Measurements from ENCODE around the gene GRIN3B. TPM values are rescaled to one million over a fixed set of nuclear protein-coding genes. Genes with fewer than 3 reads are reported as not detected.

GRIN3B gene, protein sequence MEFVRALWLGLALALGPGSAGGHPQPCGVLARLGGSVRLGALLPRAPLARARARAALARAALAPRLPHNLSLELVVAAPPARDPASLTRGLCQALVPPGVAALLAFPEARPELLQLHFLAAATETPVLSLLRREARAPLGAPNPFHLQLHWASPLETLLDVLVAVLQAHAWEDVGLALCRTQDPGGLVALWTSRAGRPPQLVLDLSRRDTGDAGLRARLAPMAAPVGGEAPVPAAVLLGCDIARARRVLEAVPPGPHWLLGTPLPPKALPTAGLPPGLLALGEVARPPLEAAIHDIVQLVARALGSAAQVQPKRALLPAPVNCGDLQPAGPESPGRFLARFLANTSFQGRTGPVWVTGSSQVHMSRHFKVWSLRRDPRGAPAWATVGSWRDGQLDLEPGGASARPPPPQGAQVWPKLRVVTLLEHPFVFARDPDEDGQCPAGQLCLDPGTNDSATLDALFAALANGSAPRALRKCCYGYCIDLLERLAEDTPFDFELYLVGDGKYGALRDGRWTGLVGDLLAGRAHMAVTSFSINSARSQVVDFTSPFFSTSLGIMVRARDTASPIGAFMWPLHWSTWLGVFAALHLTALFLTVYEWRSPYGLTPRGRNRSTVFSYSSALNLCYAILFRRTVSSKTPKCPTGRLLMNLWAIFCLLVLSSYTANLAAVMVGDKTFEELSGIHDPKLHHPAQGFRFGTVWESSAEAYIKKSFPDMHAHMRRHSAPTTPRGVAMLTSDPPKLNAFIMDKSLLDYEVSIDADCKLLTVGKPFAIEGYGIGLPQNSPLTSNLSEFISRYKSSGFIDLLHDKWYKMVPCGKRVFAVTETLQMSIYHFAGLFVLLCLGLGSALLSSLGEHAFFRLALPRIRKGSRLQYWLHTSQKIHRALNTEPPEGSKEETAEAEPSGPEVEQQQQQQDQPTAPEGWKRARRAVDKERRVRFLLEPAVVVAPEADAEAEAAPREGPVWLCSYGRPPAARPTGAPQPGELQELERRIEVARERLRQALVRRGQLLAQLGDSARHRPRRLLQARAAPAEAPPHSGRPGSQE
- total RNA-seq (2013; cell fraction: nucleolus; rRNA removed), result 0.15 and 0.17 TPM in 2 replicates
- total RNA-seq (2014; rRNA removed) (not detected in 2 replicates), total RNA-seq (2014; rRNA removed; fragmentation: Illumina TruSeq; extraction: Trizol) (not detected in 2 replicates), total RNA-seq (2021) (0.15 TPM in 1 of 2 replicates, not detected in the other), polyA plus RNA-seq (2011; rRNA removed) (not detected in 2 replicates), polyA plus RNA-seq (2014; fragmentation: Illumina TruSeq; extraction: Trizol) (not detected in 2 replicates), polyA plus RNA-seq (2014; fragmentation: Nextera tagmentation; extraction: Ambion mirVana) (not detected), polyA plus RNA-seq (2014; rRNA removed) (not detected in 2 replicates), polyA plus RNA-seq (2016; fragmentation: Nextera tagmentation; extraction: Ambion mirVana) (not detected), polyA minus RNA-seq (2011; rRNA and poly(A)+ RNA removed) (not detected in 2 replicates), Bru-seq, nascent RNA (percentile 8 among the genes with signal in this experiment), BruChase-seq, experiment 1, labeled RNA remaining after a 6-hour chase (not detected), BruChase-seq, experiment 2, labeled RNA remaining after a 2-hour chase (not detected)
- not detected for polyA plus RNA-seq (2011; ENCODE audit: low read depth)
- polyA plus RNA-seq (2011; cell fraction: cytosol; rRNA removed), result 0.20 TPM in 1 of 2 replicates, not detected in the other
- 0.04 and 0.10 TPM in 2 replicates for polyA plus RNA-seq (2011; cell fraction: nucleus; rRNA removed)
- polyA plus RNA-seq (2012), result 0.11 and 0.26 TPM in 2 replicates
- polyA minus RNA-seq (2011; cell fraction: cytosol; rRNA and poly(A)+ RNA removed), result not detected in 2 replicates
- polyA minus RNA-seq (2011; cell fraction: nucleus; rRNA and poly(A)+ RNA removed), result not detected in 2 replicates
- long read RNA-seq, experiment 1, result 0 reads
- long read RNA-seq, experiment 2, result 0 reads

GRCh38 chr19:1000095-1000494 is at the start of gene GRIN3B:
TSS of gene GRIN3B (plus strand) at chr19:1000419. CDS start at chr19:1000438, 19 bp downstream.
- no peaks in the 10 kb centered on the region; the same call in 1 of the 2 replicates for H3K4me1 ChIP-seq (ENCODE audit: control insufficient read depth, insufficient read depth, low read length)
- peaks cover 3 to 5% of the 10 kb centered on the region in 2 experiments; a peak in 3 of 4 replicates for H3K27me3 ChIP-seq (replicated peaks in 1 of 2; ENCODE audit: control insufficient read depth in 2 of 2, insufficient read depth in 2 of 2, low read length in 1 of 2)
- POLR2A ChIA-PET, result interaction anchor here (0.6 to 1.1 kb wide), 2 partner anchors 19 to 77 kb away, joined by 3 to 4 read pairs; no protein-coding TSS in a partner anchor
- TF ChIP-seq MYB (IDR thresholded peaks at IDR 0.05; ENCODE audit: borderline replicate concordance, low read depth, low read length) (no peak), RUNX3 (IDR thresholded peaks at IDR 0.05; ENCODE audit: low read length) (peak; percentile 15; the same call in 1 of the 2 replicates), SMC3 (IDR thresholded peaks at IDR 0.05; ENCODE audit: borderline replicate concordance, low read length) (no peak), HCFC1 (IDR thresholded peaks at IDR 0.05; ENCODE audit: low read length) (no peak), HDAC6 (IDR thresholded peaks at IDR 0.05; ENCODE audit: unreplicated experiment) (peak; percentile 73), RAD21 (IDR thresholded peaks at IDR 0.05; ENCODE audit: insufficient read depth, low read depth, low read length) (0 out of 2 replicates have a peak, but pooled peaks have one; percentile 27), CREB1 (IDR thresholded peaks at IDR 0.05; ENCODE audit: low read depth) (no peak), ZNF384 (IDR thresholded peaks at IDR 0.05; ENCODE audit: borderline replicate concordance, low read depth, low read length) (no peak), TBL1XR1 (IDR thresholded peaks at IDR 0.05; ENCODE audit: low read depth, low read length) (no peak), BHLHE40 (IDR thresholded peaks at IDR 0.05; ENCODE audit: borderline replicate concordance in 1 of 2, low read depth in 2 of 2, low read length in 1 of 2) (no peak), BCL11A (IDR thresholded peaks at IDR 0.05; ENCODE audit: low read depth, low read length) (no peak), SMAD1 (IDR thresholded peaks at IDR 0.05; ENCODE audit: low read depth, partially characterized antibody) (no peak)
- TF ChIP-seq, protein P1, sequence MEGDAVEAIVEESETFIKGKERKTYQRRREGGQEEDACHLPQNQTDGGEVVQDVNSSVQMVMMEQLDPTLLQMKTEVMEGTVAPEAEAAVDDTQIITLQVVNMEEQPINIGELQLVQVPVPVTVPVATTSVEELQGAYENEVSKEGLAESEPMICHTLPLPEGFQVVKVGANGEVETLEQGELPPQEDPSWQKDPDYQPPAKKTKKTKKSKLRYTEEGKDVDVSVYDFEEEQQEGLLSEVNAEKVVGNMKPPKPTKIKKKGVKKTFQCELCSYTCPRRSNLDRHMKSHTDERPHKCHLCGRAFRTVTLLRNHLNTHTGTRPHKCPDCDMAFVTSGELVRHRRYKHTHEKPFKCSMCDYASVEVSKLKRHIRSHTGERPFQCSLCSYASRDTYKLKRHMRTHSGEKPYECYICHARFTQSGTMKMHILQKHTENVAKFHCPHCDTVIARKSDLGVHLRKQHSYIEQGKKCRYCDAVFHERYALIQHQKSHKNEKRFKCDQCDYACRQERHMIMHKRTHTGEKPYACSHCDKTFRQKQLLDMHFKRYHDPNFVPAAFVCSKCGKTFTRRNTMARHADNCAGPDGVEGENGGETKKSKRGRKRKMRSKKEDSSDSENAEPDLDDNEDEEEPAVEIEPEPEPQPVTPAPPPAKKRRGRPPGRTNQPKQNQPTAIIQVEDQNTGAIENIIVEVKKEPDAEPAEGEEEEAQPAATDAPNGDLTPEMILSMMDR (IDR thresholded peaks at IDR 0.05 in 2 of 3, conservative IDR thresholded peaks at IDR 0.05 in 1 of 3; ENCODE audit: control insufficient read depth in 2 of 3, extremely low read depth in 1 of 3, insufficient read depth in 1 of 3, low read depth in 3 of 3, low read length in 3 of 3), result peak; percentile 44 to 60 (median 49)

More at GRCh38 chr19:1000095-1000494, at the start of gene GRIN3B:
- ATAC-seq (peak; percentile 65), FAIRE-seq (no peak), DNase-seq (ENCODE audit: low read depth, low spot score) (no peak)
- H3K36me3 ChIP-seq (ENCODE audit: control insufficient read depth in 2 of 2, insufficient read depth in 2 of 2, low read length in 1 of 2), result no peaks in the 10 kb centered on the region
- no peak within 1 kb of the TSS for H3K9ac ChIP-seq (ENCODE audit: control insufficient read depth, insufficient read depth, low read length)
- ChIA-PET RAD21 (ENCODE audit: unreplicated experiment) (interaction anchor here (1.4 kb wide), 1 partner anchor 143 kb away, joined by 4 read pairs; no protein-coding TSS in a partner anchor), SMC1A (ENCODE audit: uncharacterized antibody, unreplicated experiment) (no interaction called here), CTCF (interaction anchor here (1.7 kb wide), 1 partner anchor 75 kb away, joined by 4 read pairs; no protein-coding TSS in a partner anchor)
- H3K27ac ChIP-seq (ENCODE audit: control insufficient read depth, insufficient read depth), result no peak within 1 kb of the TSS
- no peak within 1 kb of the TSS for H2AFZ ChIP-seq (ENCODE audit: control insufficient read depth, low read depth, low read length)
- in situ Hi-C loops (cut with MboI) (no loop called here), intact Hi-C loops (cut with micrococcal nuclease; ENCODE audit: unreplicated experiment) (loop anchor here (1.0 kb wide), 1 partner anchor 75 kb away; no protein-coding TSS in a partner anchor)
- no peak within 1 kb of the TSS for H3K4me3 ChIP-seq
- no peak within 1 kb of the TSS for H3K4me2 ChIP-seq (ENCODE audit: control insufficient read depth, insufficient read depth)
- no TSS peak for BruUV-seq (replicated peaks)
- WGBS (ENCODE audit: insufficient coverage, insufficient replicate concordance, low lambda C conversion rate, missing lambda C conversion rate), result 3% methylated on average over 15 of the region's 43 CpGs
- no peaks in the 10 kb centered on the region for H3K9me3 ChIP-seq (replicated peaks; ENCODE audit: control insufficient read depth, insufficient read depth, low read length)
- no peaks in the 10 kb centered on the region for H3K79me2 ChIP-seq (ENCODE audit: control insufficient read depth, insufficient read depth, low read length)
- no peaks in the 10 kb centered on the region for H4K20me1 ChIP-seq (ENCODE audit: control insufficient read depth, insufficient read depth)

Data from GM12878 (cell line).